HG02938 (cell line): ENCODE data around the gene ADAD2.

Experiments
- ATAC-seq: cut with Tn5 transposase; IDR thresholded peaks from one replicate; pipeline ENCODE4 v1.9.1; 2021; ENCODE audit warnings: mild to moderate bottlenecking, moderate library complexity; ENCODE audit not compliant: unreplicated experiment

ADAD2 gene

GRCh38 chr16:84190731-84191388 is at the start of gene ADAD2:
ADAD2 (plus strand) TSS chr16:84191157; CDS start chr16:84191231, 74 bp downstream.
- no peak for ATAC-seq

GRCh38 chr16:84143081-84143480 is 47.9 kb upstream of the ADAD2 start:
- no peak for ATAC-seq

GRCh38 chr16:84143784-84144199 is 47.2 kb upstream of the ADAD2 start:
- no peak for ATAC-seq

GRCh38 chr16:84144209-84144858 is 46.6 kb upstream of the ADAD2 start:
- peak; percentile 18 for ATAC-seq

GRCh38 chr16:84144859-84145639 is 45.9 kb upstream of the ADAD2 start, which contains the start of the genes DNAAF1 and HSDL1:
DNAAF1 (plus strand) TSS chr16:84145308; CDS start chr16:84145441, 133 bp downstream.
HSDL1 (minus strand) TSS chr16:84145177; CDS start chr16:84131321, 13,856 bp downstream.
- ATAC-seq = peak; percentile 63

- ATAC-seq = no peak
Observed at GRCh38 chr16:84150926-84151325, 40.0 kb upstream of the ADAD2 start.

GRCh38 chr16:84153660-84154214 is 37.2 kb upstream of the ADAD2 start:
- ATAC-seq = no peak

- no peak for ATAC-seq
Observed at GRCh38 chr16:84155226-84155625, 35.7 kb upstream of the ADAD2 start.

GRCh38 chr16:84155771-84156170 is 35.2 kb upstream of the ADAD2 start:
- ATAC-seq = no peak

GRCh38 chr16:84156342-84156784 is 34.6 kb upstream of the ADAD2 start:
- ATAC-seq = no peak

- ATAC-seq = no peak
Observed at GRCh38 chr16:84159007-84159406, 31.9 kb upstream of the ADAD2 start.

GRCh38 chr16:84159800-84160199 is 31.2 kb upstream of the ADAD2 start:
- no peak for ATAC-seq

GRCh38 chr16:84161037-84161436 is 29.9 kb upstream of the ADAD2 start:
- no peak for ATAC-seq

- ATAC-seq = no peak
Observed at GRCh38 chr16:84161801-84162200, 29.2 kb upstream of the ADAD2 start.

GRCh38 chr16:84165746-84166145 is 25.2 kb upstream of the ADAD2 start:
- no peak for ATAC-seq

GRCh38 chr16:84166796-84167695 is 23.9 kb upstream of the ADAD2 start:
- ATAC-seq = no peak

- ATAC-seq = no peak
Observed at GRCh38 chr16:84169765-84170310, 21.1 kb upstream of the ADAD2 start.

GRCh38 chr16:84174396-84174795 is 16.6 kb upstream of the ADAD2 start:
- no peak for ATAC-seq

GRCh38 chr16:84175350-84176081 is 15.4 kb upstream of the ADAD2 start:
- peak; percentile 85 for ATAC-seq
